SK-N-SH treated with all-trans-retinoic acid at 6 μM for 48 hours (cell line): ENCODE measurements around the gene FBXO30.

Experiments
- ATAC-seq: fragments of 200-7000 bp; cut with Tn5 transposase; 3 replicates; pipeline ENCODE4 v1.9.1; 2020; ENCODE audit warnings: mild to moderate bottlenecking, moderate library complexity
- ARNTL ChIP-seq: fragments of 450-650 bp; formaldehyde crosslinking; IDR thresholded peaks from 2 replicates; pipeline ENCODE4 v1.5.0; 2020; ENCODE audit warnings: low read depth, mild to moderate bottlenecking, moderate library complexity, borderline replicate concordance
- BACH2 ChIP-seq: fragments of 250-450 bp; sonication (Bioruptor Pico); IDR thresholded peaks from 2 replicates; pipeline ENCODE4 v1.9.0; 2021; ENCODE audit warnings: mild to moderate bottlenecking, borderline replicate concordance
- CREB5 ChIP-seq: fragments of 250-450 bp; sonication (Bioruptor Pico); IDR thresholded peaks from 2 replicates; pipeline ENCODE4 v1.5.1; 2020; ENCODE audit warnings: low read depth, mild to moderate bottlenecking, moderate library complexity
- CSDC2 ChIP-seq: fragments of 250-450 bp; sonication (Bioruptor Pico); IDR thresholded peaks from 2 replicates; pipeline ENCODE4 v1.5.0; 2020; ENCODE audit warnings: mild to moderate bottlenecking, moderate library complexity
- CSRNP3 ChIP-seq: fragments of 250-450 bp; sonication (Bioruptor Pico); IDR thresholded peaks from 2 replicates; pipeline ENCODE4 v1.5.1; 2021; ENCODE audit warnings: mild to moderate bottlenecking, moderate library complexity
- ESRRG ChIP-seq: fragments of 250-450 bp; sonication (Bioruptor Pico); IDR thresholded peaks from 2 replicates; pipeline ENCODE4 v1.6.1; 2021; ENCODE audit warnings: mild to moderate bottlenecking
- GLIS3 ChIP-seq: fragments of 250-450 bp; sonication (Bioruptor Pico); IDR thresholded peaks from 2 replicates; pipeline ENCODE4 v1.5.0; 2020; ENCODE audit warnings: mild to moderate bottlenecking, moderate library complexity
- ISL1 ChIP-seq: fragments of 250-450 bp; sonication (Bioruptor Pico); IDR thresholded peaks from 2 replicates; pipeline ENCODE4 v2.1.2; 2022; ENCODE audit warnings: mild to moderate bottlenecking, moderate library complexity
- OSR1 ChIP-seq: fragments of 250-450 bp; sonication (Bioruptor Pico); IDR thresholded peaks from 2 replicates; pipeline ENCODE4 v1.8.0; 2022; ENCODE audit warnings: moderate library complexity, mild to moderate bottlenecking, inconsistent platforms
- PATZ1 ChIP-seq: fragments of 250-450 bp; sonication (Bioruptor Pico); IDR thresholded peaks from 2 replicates; pipeline ENCODE4 v1.8.0; 2020; ENCODE audit warnings: mild to moderate bottlenecking, moderate library complexity, borderline replicate concordance
- PPARA ChIP-seq: fragments of 250-450 bp; sonication (Bioruptor Pico); IDR thresholded peaks from 2 replicates; pipeline ENCODE4 v1.5.0; 2020; ENCODE audit warnings: mild to moderate bottlenecking, borderline replicate concordance
- RARB ChIP-seq: fragments of 250-450 bp; sonication (Bioruptor Pico); IDR thresholded peaks from 2 replicates; pipeline ENCODE4 v1.8.0; 2021; ENCODE audit warnings: mild to moderate bottlenecking, moderate library complexity
- SNAI2 ChIP-seq: fragments of 250-450 bp; sonication (Bioruptor Pico); IDR thresholded peaks from 2 replicates; pipeline ENCODE4 v1.5.0; 2020; ENCODE audit warnings: mild to moderate bottlenecking, moderate library complexity
- TOX ChIP-seq: fragments of 250-450 bp; sonication (Bioruptor Pico); IDR thresholded peaks from 2 replicates; pipeline ENCODE4 v1.8.0; 2021; ENCODE audit warnings: mild to moderate bottlenecking, moderate library complexity, borderline replicate concordance
- TSHZ2 ChIP-seq: fragments of 250-450 bp; sonication (Bioruptor Pico); IDR thresholded peaks from 2 replicates; pipeline ENCODE4 v1.5.0; 2020; ENCODE audit warnings: mild to moderate bottlenecking, moderate library complexity
- ZC3H10 ChIP-seq: fragments of 250-450 bp; sonication (Bioruptor Pico); IDR thresholded peaks from 2 replicates; pipeline ENCODE4 v1.5.1; 2021; ENCODE audit warnings: mild to moderate bottlenecking, moderate library complexity
- ZFP30 ChIP-seq: fragments of 450-650 bp; formaldehyde crosslinking; IDR thresholded peaks from 2 replicates; pipeline ENCODE4 v1.5.0; 2022; ENCODE audit warnings: mild to moderate bottlenecking, moderate library complexity
- ZNF565 ChIP-seq: fragments of 450-650 bp; formaldehyde crosslinking; conservative IDR thresholded peaks from 2 replicates; pipeline ENCODE4 v1.5.0; 2020; ENCODE audit warnings: low read depth, mild to moderate bottlenecking, moderate library complexity
- ZNF70 ChIP-seq: fragments of 450-650 bp; formaldehyde crosslinking; IDR thresholded peaks from 2 replicates; pipeline ENCODE4 v1.5.0; 2020; ENCODE audit warnings: mild to moderate bottlenecking, moderate library complexity
- TF ChIP-seq, protein P1 (sequence below): fragments of 250-450 bp; sonication (Bioruptor Pico); IDR thresholded peaks from 2 replicates; pipeline ENCODE4 v1.8.0; 2021; ENCODE audit warnings: low read depth, mild to moderate bottlenecking, moderate library complexity, borderline replicate concordance

The FBXO30 gene

GRCh38 chr6:145823328-145823944 lies 8.8 kb upstream of the FBXO30 start (continued):
- TF ChIP-seq PPARA (CRISPR knock-in tag), result no peak

GRCh38 chr6:145822456-145822855 lies 7.9 kb upstream of the FBXO30 start:
- TF ChIP-seq PATZ1, result no peak
- TF ChIP-seq BACH2 (CRISPR knock-in tag), result no peak
- no peak for TF ChIP-seq ZFP30 (CRISPR knock-in tag)
- TF ChIP-seq ISL1 (CRISPR knock-in tag), result no peak
- TF ChIP-seq CREB5 (CRISPR knock-in tag), result no peak
- TF ChIP-seq, protein P1, sequence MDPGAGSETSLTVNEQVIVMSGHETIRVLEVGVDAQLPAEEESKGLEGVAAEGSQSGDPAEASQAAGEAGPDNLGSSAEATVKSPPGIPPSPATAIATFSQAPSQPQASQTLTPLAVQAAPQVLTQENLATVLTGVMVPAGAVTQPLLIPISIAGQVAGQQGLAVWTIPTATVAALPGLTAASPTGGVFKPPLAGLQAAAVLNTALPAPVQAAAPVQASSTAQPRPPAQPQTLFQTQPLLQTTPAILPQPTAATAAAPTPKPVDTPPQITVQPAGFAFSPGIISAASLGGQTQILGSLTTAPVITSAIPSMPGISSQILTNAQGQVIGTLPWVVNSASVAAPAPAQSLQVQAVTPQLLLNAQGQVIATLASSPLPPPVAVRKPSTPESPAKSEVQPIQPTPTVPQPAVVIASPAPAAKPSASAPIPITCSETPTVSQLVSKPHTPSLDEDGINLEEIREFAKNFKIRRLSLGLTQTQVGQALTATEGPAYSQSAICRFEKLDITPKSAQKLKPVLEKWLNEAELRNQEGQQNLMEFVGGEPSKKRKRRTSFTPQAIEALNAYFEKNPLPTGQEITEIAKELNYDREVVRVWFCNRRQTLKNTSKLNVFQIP (CRISPR knock-in tag), result no peak
- no peak for TF ChIP-seq CSDC2
- no peak for TF ChIP-seq RARB
- TF ChIP-seq CSRNP3 (CRISPR knock-in tag), result no peak
- TF ChIP-seq TSHZ2, result no peak
- TF ChIP-seq GLIS3 (CRISPR knock-in tag), result no peak
- no peak for TF ChIP-seq ZNF565 (CRISPR knock-in tag)
- TF ChIP-seq OSR1 (CRISPR knock-in tag), result no peak
- TF ChIP-seq ARNTL, result no peak
- no peak for TF ChIP-seq ZC3H10 (CRISPR knock-in tag)
- no peak for ATAC-seq

- no peak for TF ChIP-seq OSR1 (CRISPR knock-in tag)
- TF ChIP-seq ZC3H10 (CRISPR knock-in tag), result no peak
- TF ChIP-seq ZNF565 (CRISPR knock-in tag), result no peak
- TF ChIP-seq PPARA (CRISPR knock-in tag), result no peak
- TF ChIP-seq ZNF70 (CRISPR knock-in tag), result no peak
- TF ChIP-seq SNAI2 (CRISPR knock-in tag), result no peak
- no peak for TF ChIP-seq CREB5 (CRISPR knock-in tag)
- TF ChIP-seq, protein P1 (CRISPR knock-in tag), result no peak
- TF ChIP-seq TOX (CRISPR knock-in tag), result no peak
- no peak for TF ChIP-seq ESRRG (CRISPR knock-in tag)
- TF ChIP-seq TSHZ2, result no peak
- TF ChIP-seq CSRNP3 (CRISPR knock-in tag), result no peak
- TF ChIP-seq RARB, result no peak
- TF ChIP-seq ARNTL, result no peak
- no peak for ATAC-seq
These were observed 5.4 kb upstream of the FBXO30 start for GRCh38 chr6:145819994-145820393.
